Measurements from ENCODE around the gene CNOT8.
"Not testable (repeated sequence)": the region's sequence is repeated elsewhere in the genome, so short reads cannot be mapped to it uniquely, and the experiment has no call there.

CNOT8 gene

DNA sequence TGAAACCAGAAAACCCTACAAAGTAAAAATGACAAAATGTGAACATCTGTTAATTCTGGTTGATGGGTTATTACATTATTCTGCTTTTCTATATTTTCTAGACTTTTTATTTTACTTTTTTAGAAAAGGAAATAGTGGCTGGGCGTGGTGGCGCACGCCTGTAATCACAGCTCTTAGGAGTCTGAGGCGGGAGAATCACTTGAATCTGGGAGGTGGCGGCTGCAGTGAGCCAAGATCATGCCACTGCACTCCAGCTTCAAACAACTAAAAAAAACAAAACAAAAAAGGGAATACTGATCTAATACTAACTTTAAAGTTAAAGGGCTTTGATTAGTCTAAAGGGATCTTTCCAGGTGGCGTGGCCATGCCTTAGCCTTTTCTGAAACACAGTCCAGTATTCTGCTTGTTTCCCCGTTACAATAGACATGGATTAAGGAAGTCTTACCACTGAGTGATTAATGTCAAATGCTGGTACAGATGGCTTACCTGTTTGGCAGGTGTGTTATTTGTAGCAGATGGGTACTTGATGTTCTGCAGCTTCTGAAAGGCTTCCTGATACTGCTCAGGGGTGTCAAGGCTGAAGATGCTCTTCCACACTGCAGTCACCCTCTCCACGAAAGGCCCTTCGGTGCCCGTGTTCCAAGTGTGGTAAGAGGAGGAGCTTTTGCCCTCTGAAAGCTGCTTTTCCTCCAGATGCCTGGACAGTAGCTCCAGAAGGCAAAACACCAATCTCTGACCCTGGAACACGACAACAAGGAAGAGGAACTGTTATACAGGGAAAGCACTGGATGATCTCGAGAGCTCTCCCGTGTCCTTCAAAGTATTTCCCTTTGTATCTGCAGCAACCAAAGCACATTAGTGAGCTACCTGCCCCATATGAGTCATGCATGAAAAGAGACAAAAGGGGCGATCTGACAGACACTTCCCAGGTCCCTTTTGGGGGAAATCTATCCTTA, 37.5 kb downstream of the CNOT8 start:
- H3K36me3 ChIP-seq (ENCODE audit: control insufficient read depth, insufficient read depth, low read length) = peaks cover 89% of the 10 kb centered on the region
- 82 to 89% methylated on average over 5 to 9 of the region's 14 CpGs for WGBS, 2 experiments (ENCODE audit: insufficient coverage in 2 of 2)
- H3K27ac ChIP-seq (ENCODE audit: low read depth, low read length, severe bottlenecking) = no peak overlapping the region
- no peak overlapping the region for H3K4me3 ChIP-seq (ENCODE audit: extremely low read depth, insufficient read depth, low read length, poor library complexity, severe bottlenecking)
- H3K9me3 ChIP-seq (ENCODE audit: control insufficient read depth, low read length) = no peaks in the 10 kb centered on the region
- H3K4me1 ChIP-seq (ENCODE audit: control insufficient read depth, insufficient read depth, low read length, poor library complexity, severe bottlenecking) = no peaks in the 10 kb centered on the region

- Histone ChIP-seq H3K4me1 (ENCODE audit: control insufficient read depth, insufficient read depth, low read length, poor library complexity, severe bottlenecking) (no peaks in the 10 kb centered on the region), H3K9me3 (ENCODE audit: control insufficient read depth, low read length) (no peaks in the 10 kb centered on the region), H3K36me3 (ENCODE audit: control insufficient read depth, insufficient read depth, low read length) (peaks cover 88% of the 10 kb centered on the region), H3K4me3 (ENCODE audit: extremely low read depth, insufficient read depth, low read length, poor library complexity, severe bottlenecking) (no peak overlapping the region), H3K27ac (ENCODE audit: low read depth, low read length, severe bottlenecking) (no peak overlapping the region)
Observed at GRCh38 chr5:154896562-154897165, 38.2 kb downstream of the CNOT8 start.

DNA sequence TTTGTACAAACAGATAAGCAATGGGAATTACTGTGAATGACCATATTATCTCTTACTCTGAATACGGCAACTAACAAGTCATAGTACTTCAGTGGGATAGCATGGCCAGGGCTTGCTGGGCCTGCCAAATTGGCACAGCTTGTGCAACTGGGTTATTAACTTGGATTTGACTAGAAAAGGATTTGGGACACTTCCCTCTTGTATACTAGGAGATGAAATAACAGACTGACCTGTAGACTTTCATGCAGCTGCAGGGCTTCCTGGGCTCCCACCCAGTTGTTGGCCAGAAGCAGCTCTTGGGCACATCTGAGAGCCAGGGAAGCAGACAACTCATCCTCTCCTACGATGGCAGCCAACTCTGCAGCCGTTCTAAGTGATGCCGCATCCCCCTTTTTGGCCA, 39.8 kb downstream of the CNOT8 start:
- H3K4me3 ChIP-seq (ENCODE audit: extremely low read depth, insufficient read depth, low read length, poor library complexity, severe bottlenecking) = no peak overlapping the region
- H3K27ac ChIP-seq (ENCODE audit: low read depth, low read length, severe bottlenecking) = no peak overlapping the region
- H3K36me3 ChIP-seq (ENCODE audit: control insufficient read depth, insufficient read depth, low read length) = peaks cover 88% of the 10 kb centered on the region
- no peaks in the 10 kb centered on the region for H3K9me3 ChIP-seq (ENCODE audit: control insufficient read depth, low read length)
- 92 to 100% methylated on average over 1 to 3 of the region's 4 CpGs for WGBS, 2 experiments (ENCODE audit: insufficient coverage in 2 of 2)
- no peaks in the 10 kb centered on the region for H3K4me1 ChIP-seq (ENCODE audit: control insufficient read depth, insufficient read depth, low read length, poor library complexity, severe bottlenecking)

DNA sequence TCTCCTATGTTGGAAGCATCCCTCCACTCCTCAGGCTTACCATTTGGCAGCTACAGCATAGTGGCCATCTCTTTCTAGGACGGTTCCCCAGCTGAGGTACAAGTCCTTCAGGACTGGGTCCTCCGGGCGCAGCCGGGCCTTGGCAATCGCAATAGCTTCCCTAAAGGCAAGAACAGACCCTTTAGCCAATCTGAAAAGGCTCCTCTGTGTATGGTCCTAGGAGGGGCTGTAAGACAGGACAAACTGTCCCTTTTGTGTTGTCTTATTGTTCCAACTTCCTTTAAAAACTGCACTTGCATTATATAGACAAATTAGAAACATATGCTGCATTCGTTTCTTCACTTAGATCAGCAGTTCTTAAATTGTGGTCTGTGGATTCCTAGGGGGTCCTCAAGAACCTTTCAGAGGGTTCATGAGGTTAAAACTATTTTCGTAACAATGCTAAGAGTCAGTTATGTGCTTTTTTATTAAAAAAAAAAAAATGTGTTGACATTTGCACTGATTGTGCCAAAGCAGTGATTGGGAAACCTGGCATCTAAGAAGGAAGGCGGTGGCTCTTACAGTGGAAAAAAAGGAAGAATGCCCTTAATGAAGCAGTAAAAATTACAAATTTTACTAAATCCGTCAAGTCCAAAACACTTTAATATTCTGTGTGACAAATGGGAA, 40.9 kb downstream of the CNOT8 start:
- Histone ChIP-seq H3K27ac (ENCODE audit: low read depth, low read length, severe bottlenecking) (no peak overlapping the region), H3K36me3 (ENCODE audit: control insufficient read depth, insufficient read depth, low read length) (peaks cover 82% of the 10 kb centered on the region), H3K9me3 (ENCODE audit: control insufficient read depth, low read length) (no peaks in the 10 kb centered on the region), H3K4me1 (ENCODE audit: control insufficient read depth, insufficient read depth, low read length, poor library complexity, severe bottlenecking) (no peaks in the 10 kb centered on the region), H3K4me3 (ENCODE audit: extremely low read depth, insufficient read depth, low read length, poor library complexity, severe bottlenecking) (no peak overlapping the region)
- 95 to 97% methylated on average over 7 of the region's 9 CpGs for WGBS, 2 experiments (ENCODE audit: insufficient coverage in 2 of 2)

GRCh38 chr5:154900066-154900465, 41.6 kb downstream of the CNOT8 start:
- WGBS, 2 experiments (ENCODE audit: insufficient coverage in 2 of 2) = no CpG with 5 or more reads among the region's 1 CpG
- no peaks in the 10 kb centered on the region for H3K9me3 ChIP-seq (ENCODE audit: control insufficient read depth, low read length)
- no peak overlapping the region for H3K27ac ChIP-seq (ENCODE audit: low read depth, low read length, severe bottlenecking)
- no peaks in the 10 kb centered on the region for H3K4me1 ChIP-seq (ENCODE audit: control insufficient read depth, insufficient read depth, low read length, poor library complexity, severe bottlenecking)
- no peak overlapping the region for H3K4me3 ChIP-seq (ENCODE audit: extremely low read depth, insufficient read depth, low read length, poor library complexity, severe bottlenecking)
- H3K36me3 ChIP-seq (ENCODE audit: control insufficient read depth, insufficient read depth, low read length) = peaks cover 86% of the 10 kb centered on the region

DNA sequence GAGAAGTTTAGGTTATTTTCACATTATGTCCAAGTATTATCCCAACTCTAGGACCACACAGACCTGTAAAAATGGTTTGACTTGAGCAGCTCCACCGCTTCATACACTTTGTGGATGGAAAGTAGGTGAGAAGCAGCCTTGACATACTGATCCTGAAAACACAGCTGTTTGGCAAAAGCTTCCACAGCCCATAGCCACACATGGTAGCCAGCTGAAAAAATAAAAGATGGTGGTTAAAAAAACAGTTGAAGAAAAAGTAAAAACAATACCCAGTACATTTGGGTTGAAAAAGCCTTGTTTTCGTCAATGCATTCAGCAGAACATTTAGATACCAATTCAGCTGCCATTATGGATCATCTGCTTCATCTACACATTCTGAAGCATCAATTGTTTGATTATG, 42.8 kb downstream of the CNOT8 start:
- no peaks in the 10 kb centered on the region for H3K9me3 ChIP-seq (ENCODE audit: control insufficient read depth, low read length)
- no peaks in the 10 kb centered on the region for H3K4me1 ChIP-seq (ENCODE audit: control insufficient read depth, insufficient read depth, low read length, poor library complexity, severe bottlenecking)
- no peak overlapping the region for H3K4me3 ChIP-seq (ENCODE audit: extremely low read depth, insufficient read depth, low read length, poor library complexity, severe bottlenecking)
- H3K36me3 ChIP-seq (ENCODE audit: control insufficient read depth, insufficient read depth, low read length) = peaks cover 77% of the 10 kb centered on the region
- no peak overlapping the region for H3K27ac ChIP-seq (ENCODE audit: low read depth, low read length, severe bottlenecking)
- 100% methylated on average over 1 of the region's 2 CpGs; no CpG with 5 or more reads in 1 of the 2 experiments for WGBS, 2 experiments (ENCODE audit: insufficient coverage in 2 of 2)

- H3K36me3 ChIP-seq (ENCODE audit: control insufficient read depth, insufficient read depth, low read length) = peaks cover 78% of the 10 kb centered on the region
- H3K9me3 ChIP-seq (ENCODE audit: control insufficient read depth, low read length) = no peaks in the 10 kb centered on the region
- WGBS, 2 experiments (ENCODE audit: insufficient coverage in 2 of 2) = 98 to 100% methylated on average over 4 to 6 of the region's 6 CpGs
- no peak overlapping the region for H3K27ac ChIP-seq (ENCODE audit: low read depth, low read length, severe bottlenecking)
- H3K4me1 ChIP-seq (ENCODE audit: control insufficient read depth, insufficient read depth, low read length, poor library complexity, severe bottlenecking) = no peaks in the 10 kb centered on the region
- no peak overlapping the region for H3K4me3 ChIP-seq (ENCODE audit: extremely low read depth, insufficient read depth, low read length, poor library complexity, severe bottlenecking)
Observed at GRCh38 chr5:154901913-154902312, 43.5 kb downstream of the CNOT8 start.

DNA sequence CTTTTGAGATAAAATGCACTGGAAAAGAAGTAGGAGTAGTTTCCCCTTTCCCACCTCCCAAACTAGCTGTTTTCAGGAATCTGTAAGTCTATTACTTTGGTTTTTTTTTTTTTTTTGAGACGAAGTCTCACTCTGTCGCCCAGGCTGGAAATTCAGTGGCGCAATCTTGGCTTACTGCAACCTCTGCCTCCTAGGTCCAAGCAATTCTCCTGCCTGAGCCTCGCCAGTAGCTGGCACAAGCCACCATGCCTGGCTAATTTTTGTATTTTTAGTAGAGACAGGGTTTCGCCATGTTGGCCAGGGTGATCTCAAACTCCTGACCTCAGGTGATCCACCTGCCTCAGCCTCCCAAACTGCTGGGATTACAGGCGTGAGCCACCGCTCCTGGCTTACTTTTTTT, 47.2 kb downstream of the CNOT8 start:
- H3K27ac ChIP-seq (ENCODE audit: low read depth, low read length, severe bottlenecking); H3K9me3 ChIP-seq (ENCODE audit: control insufficient read depth, low read length); H3K4me3 ChIP-seq (ENCODE audit: extremely low read depth, insufficient read depth, low read length, poor library complexity, severe bottlenecking); H3K4me1 ChIP-seq (ENCODE audit: control insufficient read depth, insufficient read depth, low read length, poor library complexity, severe bottlenecking): not testable (repeated sequence)
- 82 to 100% methylated on average over 3 to 4 of the region's 7 CpGs for WGBS, 2 experiments (ENCODE audit: insufficient coverage in 2 of 2)
- H3K36me3 ChIP-seq (ENCODE audit: control insufficient read depth, insufficient read depth, low read length) = peaks cover 72% of the 10 kb centered on the region

- H3K36me3 ChIP-seq (ENCODE audit: control insufficient read depth, insufficient read depth, low read length) = peaks cover 59% of the 10 kb centered on the region
- 87 to 100% methylated on average over 2 of the region's 3 CpGs for WGBS, 2 experiments (ENCODE audit: insufficient coverage in 2 of 2)
- H3K27ac ChIP-seq (ENCODE audit: low read depth, low read length, severe bottlenecking) = no peak overlapping the region
- no peaks in the 10 kb centered on the region for H3K4me1 ChIP-seq (ENCODE audit: control insufficient read depth, insufficient read depth, low read length, poor library complexity, severe bottlenecking)
- no peak overlapping the region for H3K4me3 ChIP-seq (ENCODE audit: extremely low read depth, insufficient read depth, low read length, poor library complexity, severe bottlenecking)
- no peaks in the 10 kb centered on the region for H3K9me3 ChIP-seq (ENCODE audit: control insufficient read depth, low read length)
Observed at GRCh38 chr5:154916874-154917273, 58.4 kb downstream of the CNOT8 start.

DNA sequence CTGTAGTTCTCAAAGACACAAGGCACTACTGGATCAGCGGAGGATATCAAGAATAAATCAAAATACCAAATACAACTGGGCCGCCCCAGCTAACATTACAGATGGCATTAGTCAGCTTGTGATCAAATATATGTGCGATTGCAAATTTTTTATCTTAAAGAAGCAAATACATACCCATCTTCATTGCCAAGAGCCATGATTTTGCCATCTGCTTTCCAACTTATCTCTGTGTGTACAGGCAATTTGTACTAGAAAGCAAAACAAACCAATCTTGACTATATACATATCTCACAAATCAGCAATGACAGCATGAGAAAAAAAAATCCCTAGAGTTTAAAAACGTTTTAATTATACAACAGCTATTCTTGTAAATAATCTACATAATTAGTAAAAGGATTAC, 59.3 kb downstream of the CNOT8 start:
- no peak overlapping the region for H3K4me3 ChIP-seq (ENCODE audit: extremely low read depth, insufficient read depth, low read length, poor library complexity, severe bottlenecking)
- no peaks in the 10 kb centered on the region for H3K9me3 ChIP-seq (ENCODE audit: control insufficient read depth, low read length)
- peaks cover 51% of the 10 kb centered on the region for H3K36me3 ChIP-seq (ENCODE audit: control insufficient read depth, insufficient read depth, low read length)
- no peaks in the 10 kb centered on the region for H3K4me1 ChIP-seq (ENCODE audit: control insufficient read depth, insufficient read depth, low read length, poor library complexity, severe bottlenecking)
- WGBS, 2 experiments (ENCODE audit: insufficient coverage in 2 of 2) = 100% methylated on average over 2 of the region's 4 CpGs; no CpG with 5 or more reads in 1 of the 2 experiments
- no peak overlapping the region for H3K27ac ChIP-seq (ENCODE audit: low read depth, low read length, severe bottlenecking)
